Hematopoietic multipotent progenitor cell treated with erythropoietin and hydrocortisone succinate and interleukin-3 and kit ligand, for 4 days (in vitro differentiated cells): ENCODE results near the gene TMEM163.

Experiments used
- DNase-seq: peaks from one replicate; pipeline ENCODE4 v3.0.0-alpha.2; 2015

The TMEM163 gene

DNA sequence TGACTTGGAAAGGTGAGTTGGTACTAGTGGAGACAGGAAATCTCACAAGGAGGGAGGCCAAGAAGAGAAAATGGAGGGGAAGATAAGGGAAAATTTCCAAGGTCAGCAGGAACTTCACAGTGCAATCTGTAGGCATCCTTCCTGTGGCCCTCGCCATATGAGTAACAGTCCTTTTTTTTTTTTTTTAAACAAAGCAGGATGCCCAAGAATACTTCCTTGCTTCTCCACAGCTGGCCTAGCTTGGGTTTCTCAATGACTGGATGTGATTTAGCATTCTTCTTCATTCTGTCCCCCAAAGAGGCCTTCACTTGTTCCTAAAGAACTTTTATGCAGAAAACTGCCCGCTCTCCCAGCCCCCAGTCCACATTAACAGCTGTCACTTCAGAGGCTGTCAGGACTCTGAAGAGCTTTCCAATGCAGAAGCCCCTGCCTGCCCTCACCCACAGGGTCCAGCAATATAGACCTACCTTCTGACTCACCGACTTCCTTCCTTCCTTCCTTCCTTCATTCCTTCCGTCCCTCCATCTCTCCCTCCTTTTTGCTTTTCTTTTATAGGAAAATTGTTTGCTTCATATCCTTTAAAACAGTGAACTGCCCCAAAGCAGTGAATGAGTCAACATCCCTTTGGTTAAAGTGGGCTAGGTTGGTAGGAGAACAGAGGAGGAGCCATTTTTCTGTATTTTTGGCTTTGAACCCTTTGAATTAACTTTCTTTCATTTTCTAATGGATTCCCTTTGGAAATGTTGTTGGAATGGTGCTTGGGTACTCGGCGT is 292.9 kb downstream of the TMEM163 start:
- DNase-seq = no peak

DNA sequence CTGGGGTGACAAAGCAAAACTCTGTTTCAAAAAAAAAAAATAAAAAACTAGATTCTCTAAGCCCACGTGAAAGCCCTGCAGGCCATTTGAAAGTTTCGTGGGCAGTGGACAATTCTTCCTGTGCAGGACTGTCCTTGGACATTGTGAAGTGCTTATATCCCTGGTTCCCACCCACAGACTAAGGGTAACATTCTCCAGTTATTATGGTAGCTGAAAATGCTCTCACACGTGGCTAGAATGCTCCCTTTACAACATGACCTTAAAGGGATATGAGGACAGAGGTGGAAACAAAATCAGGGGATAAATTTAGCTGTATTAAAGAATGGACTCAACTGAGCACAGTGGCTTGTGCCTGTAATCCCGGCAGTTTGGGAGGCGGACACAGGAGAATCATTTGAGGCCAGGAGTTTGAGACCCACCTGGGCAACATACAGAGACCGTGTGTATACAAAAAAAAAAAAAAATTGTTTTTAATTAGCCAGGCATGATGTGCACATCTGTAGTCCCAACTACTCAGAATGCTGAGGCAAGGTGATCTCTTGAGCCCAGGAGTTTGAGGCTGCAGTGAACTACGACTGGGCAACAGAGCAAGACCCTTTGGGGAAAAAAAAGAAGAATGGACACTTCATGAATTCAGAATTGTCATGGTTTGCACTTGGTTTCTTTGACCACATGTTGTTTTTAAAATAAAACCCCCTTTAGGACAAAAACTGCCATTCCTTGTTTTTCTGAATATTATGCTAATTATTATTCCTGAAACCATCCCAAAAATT is 297.1 kb downstream of the TMEM163 start:
- DNase-seq = no peak

DNA sequence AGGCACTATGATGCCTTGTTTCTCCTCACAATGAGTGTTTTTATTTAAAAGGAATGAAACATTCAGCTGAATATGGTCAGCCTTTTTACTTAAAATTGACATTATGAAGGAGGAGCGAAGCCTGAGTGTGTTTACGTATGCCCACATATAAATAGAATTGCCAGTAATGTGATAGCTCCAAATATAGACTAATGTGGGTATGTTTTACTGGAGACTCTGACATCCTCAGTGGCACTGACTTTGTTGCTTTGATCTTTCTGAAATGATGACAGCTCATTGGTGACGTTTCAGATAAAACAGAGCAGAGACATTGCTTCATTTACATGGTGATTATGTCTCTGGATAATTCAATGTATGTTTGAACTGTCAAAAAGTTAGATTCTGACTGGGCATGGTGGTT is 297.9 kb downstream of the TMEM163 start:
- DNase-seq = no peak

DNA sequence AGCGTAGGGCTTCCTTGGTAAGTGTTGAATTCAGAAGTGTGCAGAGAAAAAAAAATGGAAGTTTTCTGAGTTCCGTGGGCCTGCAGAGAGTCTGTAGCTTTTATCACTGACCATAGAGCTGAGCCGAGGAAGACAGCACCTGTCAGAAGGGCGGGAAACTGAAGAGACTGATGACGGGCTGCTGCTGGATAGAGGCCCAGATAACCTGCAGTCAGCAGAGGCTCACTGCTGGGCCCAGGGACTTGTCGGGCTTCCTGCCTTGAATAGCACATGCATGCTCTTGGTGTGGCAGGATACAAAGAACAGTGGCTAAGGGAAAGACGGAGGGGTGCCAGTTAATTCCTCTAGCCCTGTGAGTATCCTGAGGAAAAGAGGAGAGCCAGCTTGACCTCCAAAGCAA is 298.5 kb downstream of the TMEM163 start:
- DNase-seq = no peak

DNA sequence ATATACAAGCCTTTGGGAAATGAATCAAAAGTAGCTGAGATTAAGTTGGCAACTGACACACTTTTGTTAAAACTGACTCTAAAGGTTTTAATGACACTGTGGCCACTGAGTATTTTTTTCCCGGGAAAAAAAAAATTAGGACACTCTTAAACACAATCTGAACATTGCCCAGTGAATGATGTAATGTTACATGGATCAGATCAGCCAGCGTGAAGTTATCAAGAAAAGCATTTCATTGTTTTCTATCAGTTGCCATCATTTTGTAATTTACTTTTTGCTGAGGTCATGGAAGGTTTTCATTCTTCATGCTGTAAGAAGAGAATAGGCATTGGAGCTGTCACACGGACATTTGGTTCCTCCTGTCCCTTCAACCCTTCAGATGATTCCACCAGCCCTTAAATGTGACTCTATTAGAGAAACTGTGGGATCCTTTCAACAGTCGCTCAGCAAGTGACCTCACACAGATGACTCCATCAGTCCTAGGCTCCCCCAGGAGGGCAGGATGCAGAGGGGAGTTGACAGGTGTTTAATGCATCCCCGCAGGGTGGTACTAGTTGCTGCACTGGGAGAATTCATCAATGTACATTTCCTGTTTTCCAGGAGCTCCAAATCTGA is 300.7 kb downstream of the TMEM163 start:
- no peak for DNase-seq

DNA sequence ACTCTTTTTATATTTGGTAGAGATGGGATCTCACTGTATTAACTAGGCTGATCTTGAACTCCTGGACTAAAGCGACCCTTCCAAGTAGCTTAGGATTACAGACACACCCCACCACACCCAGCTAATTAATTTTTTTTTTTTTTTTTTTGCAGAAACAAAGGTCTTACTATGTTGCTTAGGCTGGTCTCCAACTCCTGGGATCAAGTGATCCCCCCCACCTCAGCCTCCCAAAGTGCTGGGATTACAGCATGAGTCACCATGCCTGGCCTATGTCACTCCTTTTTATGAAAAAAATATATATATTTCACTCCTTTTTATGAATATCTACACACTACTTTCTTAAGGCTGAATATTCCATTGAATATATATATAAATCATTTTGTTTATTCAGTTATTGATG is 302.2 kb downstream of the TMEM163 start:
- no peak for DNase-seq

DNA sequence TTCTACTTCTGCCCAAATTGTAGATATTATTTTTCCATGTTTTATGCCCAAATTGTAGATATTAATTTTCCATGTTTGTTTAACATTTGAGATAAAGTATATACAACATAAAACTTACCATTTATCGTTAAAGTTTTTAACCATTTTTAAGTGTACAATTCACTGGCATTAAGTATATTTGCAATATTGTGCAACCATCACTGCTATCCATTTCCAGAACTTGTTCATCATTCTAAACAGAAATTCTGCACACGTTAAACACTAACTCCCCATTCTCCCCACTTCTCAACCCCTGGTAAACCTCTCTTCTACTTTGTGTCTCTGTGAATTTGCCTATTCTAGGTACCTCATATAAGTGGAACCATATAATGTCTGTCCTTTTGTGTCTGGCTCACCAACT is 302.8 kb downstream of the TMEM163 start:
- no peak for DNase-seq

DNA sequence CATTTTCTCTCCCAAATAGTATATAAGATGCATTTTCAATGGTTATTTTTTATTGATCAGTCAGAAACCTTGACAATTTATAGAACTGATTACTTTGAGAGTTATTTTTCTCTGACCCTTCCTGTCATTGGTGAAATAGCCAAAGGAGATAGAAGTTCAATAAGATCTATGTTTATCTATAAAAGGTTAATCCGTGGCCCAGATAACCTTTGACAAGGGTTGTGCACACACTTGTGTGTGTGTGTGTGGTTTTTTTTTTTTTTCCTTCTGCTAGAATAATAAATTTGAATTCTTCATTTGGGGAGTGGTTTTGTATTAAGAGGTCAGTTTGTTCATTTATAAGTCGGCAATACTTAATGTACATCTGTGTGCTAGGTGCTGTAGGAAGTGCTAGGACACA is 304.9 kb downstream of the TMEM163 start:
- DNase-seq = no peak

DNA sequence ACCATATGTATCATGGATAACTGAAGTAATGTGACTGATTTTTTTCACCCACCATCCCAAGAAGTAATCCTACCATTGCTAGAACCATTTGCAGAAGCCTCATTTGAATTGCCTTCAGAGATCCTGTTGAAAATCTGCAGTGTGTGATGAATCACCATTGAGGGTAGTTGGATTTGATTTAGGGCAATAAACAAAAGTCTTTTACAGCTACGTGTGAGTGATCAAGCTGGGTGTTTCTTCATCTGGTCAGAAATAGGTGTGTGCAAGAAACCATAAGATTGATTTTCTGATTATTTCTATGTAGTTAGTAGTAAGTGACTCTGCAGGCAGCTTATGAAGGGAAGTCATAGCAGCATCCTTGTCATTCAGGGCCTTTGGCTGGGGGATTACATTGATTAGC is 305.4 kb downstream of the TMEM163 start:
- DNase-seq = no peak

DNA sequence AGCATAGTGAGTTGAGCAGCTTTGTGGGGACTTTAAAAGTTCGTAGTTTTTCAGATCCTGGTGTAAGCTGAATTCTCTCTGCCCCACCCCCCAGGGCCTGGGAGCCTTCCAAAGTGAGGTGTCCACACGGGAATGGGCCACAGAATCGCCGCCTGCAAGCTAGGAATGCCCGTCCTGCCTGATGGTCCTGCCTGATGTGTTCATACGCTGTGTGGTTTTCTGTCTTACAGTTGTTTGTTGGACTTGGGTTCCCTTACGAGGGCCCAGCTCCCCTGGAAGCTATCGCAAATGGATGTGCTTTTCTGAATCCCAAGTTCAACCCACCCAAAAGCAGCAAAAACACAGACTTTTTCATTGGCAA is 306.2 kb downstream of the TMEM163 start:
- no peak for DNase-seq

DNA sequence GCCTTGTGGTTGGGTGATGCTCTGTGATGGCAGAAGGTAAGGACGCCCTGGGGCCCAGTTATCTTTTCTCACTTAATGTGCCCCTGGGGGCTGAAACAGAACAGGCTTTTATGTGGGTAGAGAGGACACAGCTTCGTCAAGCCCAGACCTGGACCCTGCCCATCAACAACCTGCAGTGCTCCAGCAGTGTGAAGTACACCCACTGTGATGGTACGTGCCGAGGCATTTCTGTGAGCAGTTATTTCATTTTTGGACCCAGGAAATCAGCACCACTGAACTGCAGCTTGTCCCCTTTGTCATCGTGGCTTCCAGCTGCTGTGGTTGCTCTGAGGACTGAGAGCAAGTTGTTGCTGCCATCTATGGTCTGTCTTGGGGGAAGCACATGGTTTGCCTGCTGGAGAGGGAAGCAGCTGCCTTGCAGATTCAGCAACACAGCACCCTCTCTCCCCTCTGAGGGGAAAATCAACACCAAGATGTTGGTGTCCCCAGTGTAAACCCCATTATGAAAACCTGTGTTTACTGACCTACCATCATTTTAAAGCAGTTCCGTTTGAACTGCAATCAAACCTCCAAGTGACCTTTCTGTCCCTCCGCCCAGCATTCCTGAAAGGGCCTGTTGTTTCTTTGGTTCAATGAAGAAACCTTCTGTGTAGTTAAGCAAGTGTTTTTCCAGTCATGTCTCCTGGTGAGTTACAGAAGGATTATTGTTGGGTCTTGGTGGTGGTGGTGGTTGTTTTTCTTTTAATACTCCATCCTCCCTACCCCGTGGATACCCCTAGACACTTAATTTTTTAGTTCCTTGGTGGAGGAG is 306.8 kb downstream of the TMEM163 start:
- peak; percentile 89 for DNase-seq

DNA sequence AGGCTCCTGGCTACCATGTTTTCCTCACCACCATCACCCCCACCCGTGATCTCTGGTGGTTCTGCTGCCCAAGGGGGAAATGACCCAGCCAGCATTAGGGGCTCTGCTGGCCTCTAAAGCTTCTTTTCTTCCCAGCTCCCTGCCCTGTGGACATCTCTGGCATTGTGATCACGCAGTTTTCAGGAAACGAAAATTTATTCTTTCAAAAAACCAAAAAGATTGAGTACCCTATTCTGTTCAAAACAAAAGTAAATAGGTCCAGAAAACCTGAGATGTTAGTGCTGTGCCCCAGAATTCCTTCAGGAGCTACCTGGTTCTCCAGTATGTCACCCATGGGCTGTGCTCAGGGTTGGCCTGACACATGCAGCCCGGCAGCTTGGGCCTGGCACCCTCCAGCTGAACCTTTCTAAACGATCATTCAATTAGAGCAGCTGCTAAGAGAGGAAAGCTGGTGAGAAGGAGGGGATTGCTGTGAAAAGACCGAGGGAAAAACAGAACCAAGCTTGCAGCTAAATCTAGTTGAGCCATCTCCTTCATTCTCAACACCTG is 307.4 kb downstream of the TMEM163 start:
- no peak for DNase-seq

DNA sequence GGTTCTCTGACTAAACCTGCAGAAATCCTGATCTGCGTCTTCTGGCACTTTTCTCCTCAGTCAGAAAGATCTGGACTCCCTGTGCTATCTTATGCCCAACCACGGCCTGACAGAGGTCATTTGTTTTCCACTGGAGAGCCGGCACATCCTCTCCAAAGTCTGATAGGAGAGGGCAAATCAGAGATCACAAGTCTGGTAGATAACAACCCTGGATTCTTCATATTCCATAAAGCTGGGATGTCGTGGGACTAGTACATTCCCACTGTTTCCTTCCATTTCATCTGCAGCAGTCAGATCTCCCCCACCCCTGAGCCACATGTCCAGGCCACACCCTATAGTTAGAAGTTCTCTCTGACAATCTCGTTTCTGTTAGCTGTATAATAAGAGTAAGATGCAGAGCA is 308.0 kb downstream of the TMEM163 start:
- no peak for DNase-seq

DNA sequence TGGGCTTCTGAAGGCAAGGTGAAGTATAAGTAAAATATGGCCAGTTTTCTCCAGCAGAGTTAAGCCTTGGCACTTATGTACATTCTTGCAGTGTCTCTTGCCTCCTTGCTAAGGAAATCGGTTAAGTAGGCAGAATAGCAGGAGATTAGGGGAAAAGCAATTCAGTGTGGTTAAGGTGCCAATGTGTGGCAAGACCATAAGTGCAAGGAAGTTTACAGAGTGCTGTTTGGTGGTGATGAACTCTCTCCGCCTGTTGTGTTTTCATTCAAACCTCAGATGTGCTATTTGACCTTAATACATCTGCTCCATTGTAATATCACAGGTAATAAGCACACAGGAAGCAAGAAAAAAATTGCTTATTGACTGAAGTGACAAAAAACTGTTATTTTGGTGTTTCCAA is 308.8 kb downstream of the TMEM163 start:
- DNase-seq = no peak

DNA sequence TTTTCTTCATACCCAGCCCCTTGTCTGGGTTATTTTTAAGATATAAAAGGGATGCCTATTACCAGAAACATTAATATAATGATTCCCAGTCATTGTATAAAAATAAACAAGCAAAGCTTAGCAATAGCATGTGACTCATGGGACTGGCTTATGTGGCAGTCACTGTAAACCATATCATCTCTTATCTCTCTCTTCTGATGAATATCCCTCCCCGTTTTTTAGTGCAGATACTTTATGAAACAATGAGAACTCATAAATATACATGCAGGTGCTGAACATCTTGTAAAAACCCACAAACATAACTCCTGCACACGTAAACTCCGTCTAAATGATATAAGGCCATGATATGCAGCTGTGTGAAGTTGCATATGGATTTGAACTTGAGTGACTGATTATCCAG is 310.0 kb downstream of the TMEM163 start:
- no peak for DNase-seq

DNA sequence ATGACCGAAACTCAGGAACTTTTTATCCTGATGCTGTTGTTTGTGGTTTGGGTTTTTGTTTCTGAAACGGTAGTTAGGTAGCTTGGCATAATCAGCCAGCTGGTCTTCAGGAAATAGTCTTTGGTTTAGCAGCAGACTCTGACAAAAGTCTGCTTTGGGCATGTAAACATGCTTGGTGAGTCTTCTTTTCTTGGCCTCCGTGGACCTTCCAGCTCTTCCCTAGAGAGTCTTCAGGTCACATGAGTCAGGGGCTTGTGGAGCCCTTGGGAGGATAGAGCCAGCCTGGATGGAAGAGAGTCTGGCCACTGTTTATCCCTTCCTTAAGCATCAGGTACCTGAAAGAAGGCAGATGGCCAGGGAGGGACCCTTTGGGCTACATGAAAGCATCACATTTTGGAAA is 310.4 kb downstream of the TMEM163 start:
- no peak for DNase-seq

DNA sequence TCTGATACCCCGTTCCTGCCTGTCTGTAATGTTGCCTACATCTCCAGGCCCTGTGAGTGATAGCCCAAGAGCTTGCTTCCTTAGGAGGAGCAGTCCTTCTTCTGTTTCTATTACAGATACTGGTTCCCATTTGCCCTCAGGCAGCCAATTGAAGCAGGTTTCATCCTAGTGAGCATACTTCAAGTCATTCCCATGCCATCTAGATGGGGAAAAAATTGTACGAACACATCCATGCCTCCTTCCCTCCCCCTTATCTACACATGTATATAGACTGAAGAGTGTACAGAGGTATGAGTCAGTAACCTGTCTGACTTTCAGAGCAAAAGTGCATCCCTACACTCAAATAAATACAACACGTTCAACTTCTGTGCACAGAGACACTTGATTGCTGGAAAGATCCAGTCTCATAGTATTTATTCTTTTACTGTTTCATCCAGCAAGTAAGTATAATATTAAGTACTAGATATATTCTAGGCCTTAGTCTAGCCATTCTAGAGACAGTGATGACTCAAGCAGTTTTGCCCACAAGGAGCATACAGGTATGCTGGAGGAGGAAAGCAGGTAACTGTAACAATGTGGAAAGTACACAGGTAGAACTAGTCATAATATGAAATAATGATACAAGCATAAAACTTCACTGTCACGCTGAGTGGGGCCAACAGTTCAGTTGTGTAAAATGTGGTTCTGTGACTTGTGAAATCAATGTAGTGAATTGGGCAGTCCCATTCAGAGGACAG is 311.5 kb downstream of the TMEM163 start:
- DNase-seq = no peak

DNA sequence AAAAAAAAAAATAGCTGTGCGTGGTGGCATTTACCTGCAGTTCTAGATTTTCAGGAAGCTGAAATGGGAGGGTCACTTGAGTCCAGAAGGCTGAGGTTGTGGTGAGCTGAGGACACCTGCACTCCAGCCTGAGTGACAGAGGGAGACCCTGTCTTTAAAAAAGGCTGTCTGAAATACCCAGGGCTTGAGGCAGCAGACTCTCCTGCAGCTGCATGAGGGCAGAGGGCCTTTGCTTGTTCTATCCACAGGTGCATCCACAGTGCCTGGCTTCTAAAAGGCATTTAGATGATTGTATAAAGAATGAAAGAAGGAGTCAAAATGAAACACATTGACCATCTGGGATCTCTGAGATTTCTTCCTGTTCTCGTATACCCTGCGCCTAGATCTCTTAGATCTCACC is 312.1 kb downstream of the TMEM163 start:
- no peak for DNase-seq

DNA sequence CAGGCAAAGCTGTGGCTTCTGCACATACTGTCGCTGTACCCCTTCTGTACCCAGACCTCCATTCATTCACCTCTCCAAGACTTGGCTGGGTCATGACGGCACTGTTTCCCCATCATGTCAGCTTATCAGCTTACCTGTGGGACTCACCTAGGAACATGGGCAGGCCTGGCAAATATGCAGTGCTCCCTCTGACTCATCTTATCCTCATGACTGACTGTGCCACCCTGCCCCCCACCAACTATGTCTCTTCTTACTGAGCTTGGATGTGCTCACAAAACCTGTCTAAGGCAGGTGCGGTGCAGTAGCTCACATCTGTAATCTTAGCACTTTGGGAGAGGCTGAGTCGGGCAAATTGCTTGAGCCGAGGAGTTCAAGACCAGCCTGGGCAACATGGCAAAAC is 312.5 kb downstream of the TMEM163 start:
- DNase-seq = no peak
